Activated CD8-positive, alpha-beta memory T cell treated with anti-CD3 and anti-CD28 coated beads for 36 hours (primary cell): ENCODE data around the gene ATL1. TPM values are rescaled to one million over a fixed set of nuclear protein-coding genes. Genes with fewer than 3 reads are reported as not detected.
"Not testable (repeated sequence)": the region's sequence is repeated elsewhere in the genome, so short reads cannot be mapped to it uniquely, and the experiment has no call there.

Experiments
- CTCF ChIA-PET: fragments of 350-600 bp; sonication (Branson Sonifier 250); formaldehyde crosslinking; loops from one replicate; lab custom pipeline; 2021; ENCODE audit warnings: antibody characterized with exemption; lab: Charles Lee
- POLR2A ChIA-PET: fragments of 350-600 bp; sonication (Branson Sonifier 250); formaldehyde crosslinking; loops from one replicate; lab custom pipeline; 2021; ENCODE audit warnings: antibody characterized with exemption; lab: Charles Lee
- total RNA-seq, 2 experiments: library from RNA; stranded (reverse); gene quantifications; one replicate each; pipeline ENCODE4 v1.2.3, GENCODE V29; 2021

ATL1 gene
- total RNA-seq, 2 experiments from 2014 or later: 0.53 to 0.73 TPM

DNA sequence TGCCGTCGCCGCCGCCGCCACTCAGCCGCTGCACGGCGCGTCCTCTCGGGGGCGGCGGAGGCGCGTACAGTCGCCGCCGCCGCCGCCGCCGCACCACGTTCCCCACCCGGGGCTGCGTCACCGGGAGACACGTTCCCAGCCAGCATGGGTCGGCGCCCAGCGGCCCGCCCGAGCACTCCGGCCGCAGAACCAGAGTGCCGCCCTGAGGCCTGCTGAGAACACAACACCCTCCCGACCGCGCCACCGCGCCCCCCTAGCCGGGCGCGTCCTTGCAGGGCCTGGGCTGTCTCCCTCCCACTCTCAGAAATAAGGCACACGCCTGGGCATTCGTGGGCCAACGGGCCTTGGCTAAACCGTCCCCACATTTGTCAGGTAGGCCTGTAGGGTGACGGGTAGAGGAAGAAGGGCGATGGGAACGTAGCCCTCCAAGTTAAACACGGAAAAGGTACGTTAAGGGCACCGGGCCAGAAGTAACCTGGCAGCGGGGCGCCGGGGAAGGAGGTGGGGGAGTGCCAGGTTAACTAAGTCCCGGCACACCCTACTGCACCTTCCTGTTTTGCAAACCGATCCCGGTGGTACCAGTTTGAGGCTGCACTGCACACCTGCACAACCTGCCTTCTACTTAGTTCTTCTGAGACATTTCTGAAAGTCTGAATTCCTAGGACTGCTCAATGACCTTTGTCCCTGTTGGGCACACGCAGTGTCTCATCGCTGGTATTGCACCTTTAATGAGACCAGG, 27.3 kb upstream of the ATL1 start, which contains the start of gene MAP4K5:
MAP4K5 (minus strand) TSS at position 68 of the 739 bp plus-strand sequence. CDS start 520 bp downstream, outside the sequence.
- ChIA-PET CTCF (interaction anchor here (1.0 to 1.6 kb wide), 4 partner anchors 9 to 494 kb away, joined by 4 to 9 read pairs (median 6); no protein-coding TSS in a partner anchor), POLR2A (interaction anchor here (0.9 to 2.0 kb wide), 3 partner anchors 10 to 681 kb away, joined by 3 to 6 read pairs (median 3); partner anchors contain the start of gene DMAC2L)

DNA sequence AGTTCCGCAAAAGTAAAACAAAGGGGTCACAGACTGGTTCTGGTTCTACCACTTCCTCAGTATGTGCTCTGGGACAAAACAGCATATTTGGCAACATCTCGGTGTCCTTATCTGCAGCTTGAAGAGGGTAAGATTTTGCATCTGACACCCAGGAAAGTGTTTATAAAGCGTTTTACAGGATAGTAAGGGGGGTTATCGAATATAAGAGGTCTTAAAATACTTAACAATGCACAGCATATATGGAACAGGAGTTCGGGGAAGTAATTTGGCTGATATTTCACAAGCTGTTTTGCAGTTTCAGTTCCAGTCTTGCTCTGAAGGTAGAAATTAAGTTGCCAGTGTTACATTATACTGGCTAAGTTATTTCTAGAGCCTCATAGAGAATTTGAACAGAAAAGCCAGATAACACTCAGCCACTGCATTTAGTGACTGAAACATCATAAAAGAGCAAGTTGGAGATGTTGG, 26.7 kb upstream of the ATL1 start:
- POLR2A ChIA-PET: no interaction called here
- CTCF ChIA-PET: no interaction called here

DNA sequence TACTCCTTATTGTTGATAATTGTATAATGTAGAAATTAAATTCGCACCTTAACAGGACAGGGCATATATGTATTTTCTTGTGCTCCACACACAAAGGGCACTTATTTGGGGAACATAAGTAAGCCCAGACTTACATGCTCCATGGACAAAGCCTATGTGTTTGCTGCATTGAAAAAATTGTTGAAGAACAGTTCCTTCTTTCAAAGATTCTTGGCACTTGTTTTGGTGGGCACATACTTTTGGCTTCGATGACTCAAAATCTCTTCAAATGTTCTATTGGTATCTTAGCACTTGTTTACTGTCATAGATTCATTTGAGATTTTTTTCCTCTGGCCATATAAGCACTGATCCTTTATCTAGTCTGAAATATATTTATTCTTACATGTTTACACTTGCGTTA, 26.1 kb upstream of the ATL1 start:
- ChIA-PET CTCF (no interaction called here), POLR2A (no interaction called here)

DNA sequence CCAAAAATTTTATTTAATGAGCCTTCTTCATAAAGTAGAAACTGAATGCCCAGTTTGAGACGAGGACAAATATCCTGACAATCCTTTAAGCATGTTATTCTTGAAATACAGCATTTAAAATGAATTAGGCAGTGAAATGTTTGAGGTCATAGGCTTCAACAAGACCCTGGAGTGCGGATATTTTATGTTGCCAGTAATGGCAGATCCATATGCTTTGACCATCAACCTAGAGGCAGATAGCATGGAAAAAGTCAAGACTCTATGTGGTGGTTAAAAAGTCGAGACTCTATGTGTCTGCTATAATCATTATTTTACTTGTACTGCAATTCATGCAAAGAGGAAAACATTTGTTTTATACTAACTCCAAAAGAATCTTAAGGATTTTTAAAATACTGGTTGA, 25.5 kb upstream of the ATL1 start:
- POLR2A ChIA-PET: no interaction called here

DNA sequence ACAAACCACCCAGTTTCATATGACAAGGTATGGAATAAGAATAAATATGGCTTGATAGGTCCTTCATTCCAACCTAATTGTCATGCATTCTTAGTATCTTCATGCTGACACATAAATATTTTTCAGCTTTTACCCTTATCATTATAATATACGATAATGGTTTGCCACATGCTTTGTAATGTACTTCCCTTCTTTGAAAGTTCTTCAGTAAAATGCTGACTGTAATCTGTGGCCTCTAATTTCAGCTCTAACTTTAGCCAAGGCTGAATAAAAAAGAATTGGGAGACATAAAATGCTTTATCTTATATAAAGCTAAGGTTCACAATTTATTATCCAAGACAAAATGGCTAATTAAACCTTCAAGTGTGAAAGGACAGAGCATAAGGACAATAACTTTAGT, 24.9 kb upstream of the ATL1 start:
- POLR2A ChIA-PET: no interaction called here
- CTCF ChIA-PET: no interaction called here

More for the DNA sequence above, 25.5 kb upstream of the ATL1 start:
- CTCF ChIA-PET: no interaction called here

DNA sequence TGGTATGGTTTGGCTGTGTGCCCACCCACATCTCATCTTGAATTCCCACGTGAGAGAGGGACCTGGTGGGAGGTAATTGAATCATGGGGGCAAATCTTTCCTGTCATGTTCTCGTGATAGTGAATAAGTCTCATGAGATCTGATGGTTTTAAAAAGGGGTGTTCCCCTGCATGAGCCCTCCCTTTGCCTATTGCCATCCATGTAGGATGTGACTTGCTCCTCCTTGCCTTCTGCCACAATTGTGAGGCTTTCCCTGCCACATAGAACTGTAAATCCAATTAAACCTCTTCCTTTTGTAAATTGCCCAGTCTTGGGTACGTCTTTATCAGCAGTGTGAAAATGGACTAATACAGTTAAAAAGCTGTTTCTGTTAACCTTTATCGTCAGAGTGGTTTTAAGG, 21.9 kb upstream of the ATL1 start:
- CTCF ChIA-PET: interaction anchor here (1.7 kb wide), 1 partner anchor 323 kb away, joined by 4 read pairs; no protein-coding TSS in a partner anchor
- POLR2A ChIA-PET: not testable (repeated sequence)

DNA sequence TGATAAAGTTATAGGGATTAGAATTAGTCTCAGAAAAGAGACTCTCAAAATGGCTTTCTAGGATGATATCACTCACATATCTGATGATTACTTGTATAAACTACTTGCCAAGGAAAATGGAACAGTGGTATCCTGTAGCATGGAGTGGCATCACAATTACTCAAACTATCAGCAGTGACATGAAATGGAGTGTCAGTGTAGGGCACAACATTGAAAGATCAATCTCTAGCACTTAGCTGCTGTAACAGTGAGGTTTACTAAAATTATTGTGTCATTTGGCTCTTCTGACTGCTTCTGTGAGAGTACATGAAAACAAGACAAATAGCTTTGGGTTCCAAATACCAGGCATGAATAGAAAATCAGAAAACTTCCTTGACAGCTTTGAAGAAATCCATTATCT, 20.9 kb upstream of the ATL1 start:
- ChIA-PET CTCF (interaction anchor here (1.7 kb wide), 1 partner anchor 322 kb away, joined by 4 read pairs; no protein-coding TSS in a partner anchor), POLR2A (no interaction called here)

DNA sequence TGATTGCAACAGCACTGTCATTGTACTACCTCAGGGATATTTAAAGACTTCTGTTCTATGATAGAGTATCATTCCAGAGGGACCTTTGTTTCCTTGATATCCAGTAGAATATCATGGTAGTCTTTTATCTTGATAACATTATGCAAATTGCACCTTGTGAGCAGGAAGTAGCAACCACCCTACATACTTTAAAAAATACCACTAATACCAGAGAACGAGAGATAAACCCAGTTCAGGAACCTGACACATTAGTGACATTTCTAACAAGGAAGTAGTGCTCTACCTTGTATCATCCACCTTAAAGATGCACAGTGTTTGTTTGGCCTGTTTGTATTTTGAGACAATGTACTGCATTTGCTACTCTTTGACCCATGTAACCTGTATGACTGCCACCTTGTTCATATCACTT, 18.8 kb upstream of the ATL1 start:
- CTCF ChIA-PET: interaction anchor here (0.6 to 1.0 kb wide), 4 partner anchors 52 to 237 kb away, joined by 3 to 5 read pairs (median 3); no protein-coding TSS in a partner anchor
- POLR2A ChIA-PET: no interaction called here

DNA sequence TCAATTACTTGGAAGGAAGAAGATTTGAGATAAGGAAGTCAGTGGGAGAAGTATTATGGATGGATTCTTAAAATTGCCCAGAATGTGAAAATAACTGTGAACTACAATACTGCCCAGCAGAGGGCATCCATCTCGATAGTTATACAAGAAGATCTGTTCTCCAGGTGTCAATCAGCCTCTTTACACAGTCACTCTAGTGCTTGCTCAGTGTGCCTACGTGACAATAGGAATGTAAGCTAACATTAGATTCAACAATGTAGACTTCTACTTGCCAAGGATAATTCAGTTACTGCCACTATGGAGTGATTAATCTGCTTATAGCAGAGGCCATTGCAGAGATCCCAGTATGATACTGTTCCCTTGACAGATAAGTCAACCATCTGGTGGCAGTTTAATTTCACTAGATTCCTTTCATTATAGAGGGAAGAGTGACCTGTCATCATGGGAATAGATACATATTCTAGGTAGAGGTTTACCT, 17.0 kb upstream of the ATL1 start:
- ChIA-PET POLR2A (interaction anchor here (0.5 kb wide), 1 partner anchor 268 kb away, joined by 5 read pairs; no protein-coding TSS in a partner anchor), CTCF (interaction anchor here (0.6 to 2.5 kb wide), 7 partner anchors 54 to 905 kb away, joined by 3 to 15 read pairs (median 3); no protein-coding TSS in a partner anchor)

DNA sequence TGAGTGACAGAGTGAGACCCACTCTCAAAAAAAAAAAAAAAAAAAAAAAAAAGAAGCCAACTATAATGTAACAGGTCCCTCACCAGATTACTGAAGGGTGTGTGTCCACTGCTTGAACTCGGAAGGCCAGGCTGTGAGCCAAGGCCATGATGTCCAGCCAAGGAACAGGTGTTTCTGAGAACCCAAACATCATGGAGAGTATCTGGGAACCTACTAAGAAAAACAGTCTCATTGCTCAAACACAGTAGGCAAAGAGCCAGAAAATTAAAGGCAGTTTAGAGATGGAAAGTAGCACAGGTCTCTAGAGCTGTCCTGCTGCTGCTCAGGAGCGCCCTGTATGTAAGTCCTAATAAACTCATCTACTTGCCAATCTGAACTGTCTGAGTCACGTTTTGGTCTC, 15.0 kb upstream of the ATL1 start:
- ChIA-PET CTCF (interaction anchor here (0.6 kb wide), 2 partner anchors 72 to 111 kb away, joined by 3 to 5 read pairs; no protein-coding TSS in a partner anchor), POLR2A (no interaction called here)

DNA sequence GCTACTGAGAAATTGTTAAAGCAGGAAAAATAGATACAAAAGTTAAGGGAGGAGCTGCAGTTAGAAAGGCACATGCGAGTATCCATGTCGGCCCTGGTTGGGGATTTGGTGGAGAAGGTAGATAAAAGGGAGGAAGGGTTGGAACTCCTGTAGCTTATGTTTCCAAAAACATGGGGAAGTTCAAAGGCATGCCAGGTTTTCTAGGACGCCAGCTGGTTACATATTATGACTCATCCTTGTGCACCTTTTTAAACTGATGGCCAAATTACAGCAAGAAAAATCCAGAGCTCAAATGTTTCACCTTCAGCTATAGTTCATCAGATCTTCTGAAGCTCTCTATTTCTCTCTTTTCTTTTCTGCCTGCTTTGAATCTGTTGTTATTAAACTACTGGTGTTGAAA, 14.3 kb upstream of the ATL1 start:
- ChIA-PET POLR2A (no interaction called here), CTCF (no interaction called here)

DNA sequence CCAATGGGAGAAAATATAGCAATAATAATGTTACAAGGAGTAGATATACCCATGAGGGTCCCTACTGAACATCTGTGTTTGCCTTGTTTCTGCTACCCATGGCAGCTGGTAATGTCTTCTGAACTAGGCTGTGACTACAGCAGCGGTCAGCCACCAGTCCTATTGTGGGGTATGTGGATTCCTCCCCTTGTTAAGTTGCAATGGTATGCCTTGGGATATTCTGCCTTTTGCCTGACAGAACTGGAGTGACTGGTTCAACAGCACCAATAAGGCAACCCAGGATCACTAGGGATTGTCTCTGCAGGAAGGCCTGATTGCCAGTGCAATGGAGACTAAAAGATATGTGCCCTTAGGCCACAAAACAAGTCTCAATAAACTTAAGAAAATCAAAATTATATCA, 9.7 kb upstream of the ATL1 start:
- POLR2A ChIA-PET: no interaction called here
- CTCF ChIA-PET: no interaction called here

DNA sequence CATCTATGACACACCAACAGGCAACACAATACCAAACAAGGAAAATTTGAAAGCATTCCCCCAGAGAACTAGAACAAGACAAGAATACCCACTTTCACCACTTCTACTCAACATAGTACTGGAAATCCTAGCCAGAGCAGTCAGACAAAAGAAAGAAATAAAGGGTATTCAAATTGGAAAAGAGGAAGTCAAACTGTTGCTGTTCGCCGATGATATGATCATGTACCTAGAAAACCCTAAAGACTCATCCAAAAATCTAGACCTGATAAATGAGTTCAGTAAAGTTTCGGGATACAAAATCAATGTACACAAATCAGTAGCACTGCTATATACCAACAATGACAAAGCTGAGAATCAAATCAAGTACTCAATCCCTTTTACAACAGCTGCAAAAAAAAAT, 8.1 kb upstream of the ATL1 start:
- CTCF ChIA-PET: no interaction called here
- POLR2A ChIA-PET: no interaction called here

DNA sequence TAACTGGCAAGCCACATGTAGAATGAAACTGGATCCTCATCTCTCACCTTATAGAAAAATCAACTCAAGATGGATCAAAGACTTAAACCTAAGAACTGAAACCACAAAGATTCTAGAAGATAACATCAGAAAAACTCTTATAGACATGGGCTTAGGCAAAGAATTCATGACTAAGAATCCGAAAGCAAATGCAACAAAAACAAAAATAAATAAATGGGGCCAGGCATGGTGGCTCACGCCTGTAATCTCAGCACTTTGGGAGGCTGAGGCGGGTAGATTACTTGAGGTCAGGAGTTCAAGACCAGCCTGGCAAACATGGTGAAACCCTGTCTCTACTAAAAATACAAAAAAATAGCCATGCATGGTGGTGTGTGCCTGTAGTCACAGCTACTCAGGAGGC, 7.1 kb upstream of the ATL1 start:
- POLR2A ChIA-PET, CTCF ChIA-PET: not testable (repeated sequence)

DNA sequence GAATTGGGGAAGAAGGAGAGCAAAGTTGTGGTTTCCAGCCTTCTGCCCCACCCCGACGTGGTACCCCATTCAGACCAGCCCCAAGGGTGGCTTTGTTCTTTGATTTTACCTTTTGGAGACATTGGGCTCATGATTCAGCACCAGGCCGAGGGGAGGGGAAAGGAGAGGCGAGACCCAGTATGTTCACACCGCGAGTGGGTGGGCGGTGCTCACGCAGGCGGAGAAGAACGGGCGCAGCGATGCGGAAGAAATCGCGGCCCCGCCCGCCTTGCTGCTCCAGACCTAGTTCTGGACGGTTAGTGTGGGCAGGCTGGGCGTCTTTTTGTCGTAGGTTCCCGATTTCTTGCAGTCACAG, 963 bp downstream of the ATL1 start:
- ChIA-PET CTCF (no interaction called here), POLR2A (no interaction called here)

DNA sequence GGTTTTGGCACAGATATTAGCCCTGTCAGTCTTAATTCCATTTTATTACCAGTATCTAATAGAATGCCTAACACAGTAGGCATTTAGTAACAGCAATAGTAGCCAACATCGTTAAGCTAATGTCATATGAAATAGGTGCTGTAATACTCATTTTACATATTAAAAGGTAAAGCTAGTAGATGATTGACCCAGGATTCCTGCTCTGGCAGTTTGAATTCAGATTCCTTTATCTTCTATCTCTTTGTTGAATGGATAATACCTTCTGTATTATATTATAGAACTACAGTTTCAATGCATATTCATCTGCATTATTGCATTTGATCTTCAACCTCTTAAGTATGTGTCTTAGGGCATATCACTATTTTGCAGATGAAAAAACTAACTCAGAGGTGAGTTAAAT, 2.9 kb downstream of the ATL1 start:
- ChIA-PET POLR2A (no interaction called here), CTCF (no interaction called here)

DNA sequence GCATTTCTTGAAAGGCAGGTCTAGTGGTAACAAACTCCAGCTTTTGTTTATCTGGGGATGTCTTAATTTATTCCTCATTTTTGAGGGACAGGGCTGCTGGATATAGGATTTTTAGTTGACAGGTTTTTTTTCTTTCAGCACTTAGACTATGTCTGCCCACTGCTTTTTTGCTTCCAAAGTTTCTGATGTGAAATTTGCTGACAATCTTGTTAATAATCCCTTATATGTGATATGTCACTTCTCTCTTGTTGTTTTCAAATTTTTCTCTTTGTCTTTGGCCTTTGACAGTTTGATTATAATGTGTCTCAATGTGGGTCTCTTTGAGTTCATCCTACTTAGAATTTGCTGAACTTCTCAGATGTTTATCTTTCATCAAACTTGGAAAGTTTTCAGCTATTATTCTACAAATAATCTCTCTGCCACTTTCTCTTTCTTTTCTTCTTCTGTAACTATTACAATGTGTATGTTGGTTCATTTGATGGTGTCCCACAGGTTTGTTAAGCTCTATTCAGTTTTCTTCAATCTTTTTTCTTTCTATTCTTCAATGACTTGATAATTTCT, 9.8 kb downstream of the ATL1 start:
- ChIA-PET CTCF (interaction anchor here (0.7 kb wide), 1 partner anchor 513 kb away, joined by 3 read pairs; no protein-coding TSS in a partner anchor), POLR2A (no interaction called here)

DNA sequence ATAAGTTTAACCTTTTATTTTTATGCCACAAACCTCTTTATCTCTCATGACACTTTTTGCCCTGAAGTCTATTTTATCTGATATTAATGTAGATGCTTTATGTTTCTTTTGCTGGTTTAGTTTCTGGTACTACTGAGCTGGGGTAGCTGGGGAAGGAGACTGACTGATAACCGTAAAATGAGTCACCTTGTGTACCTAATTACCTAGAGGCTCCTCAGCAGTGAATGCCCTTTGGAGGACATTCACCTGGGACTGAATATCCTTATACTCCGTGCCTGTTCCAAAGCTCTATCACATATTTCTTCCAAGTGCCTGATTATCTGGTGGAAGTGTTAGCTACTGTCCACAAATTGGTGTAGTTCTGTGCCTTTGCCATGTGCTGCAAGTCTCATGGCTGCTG, 13.9 kb downstream of the ATL1 start:
- ChIA-PET POLR2A (no interaction called here), CTCF (no interaction called here)

DNA sequence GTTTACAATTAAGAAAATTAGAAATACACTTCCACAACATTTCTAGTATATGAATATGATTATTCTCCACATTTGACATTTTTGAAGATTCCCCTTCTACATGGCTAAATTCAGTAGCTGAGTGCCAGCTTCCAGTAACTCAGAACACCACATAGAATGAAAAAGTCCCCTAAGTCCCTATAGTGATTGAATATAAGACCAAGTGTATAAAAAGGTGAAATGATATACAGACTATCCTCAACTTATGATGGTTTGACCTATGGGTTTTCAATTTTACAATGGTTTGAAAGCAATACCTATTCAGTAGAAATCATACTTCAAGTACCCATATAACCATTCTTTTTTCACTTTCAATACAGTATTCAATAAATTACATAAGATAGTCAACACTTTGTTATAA, 15.8 kb downstream of the ATL1 start:
- CTCF ChIA-PET: interaction anchor here (0.6 kb wide), 1 partner anchor 281 kb away, joined by 3 read pairs; no protein-coding TSS in a partner anchor
- POLR2A ChIA-PET: no interaction called here

DNA sequence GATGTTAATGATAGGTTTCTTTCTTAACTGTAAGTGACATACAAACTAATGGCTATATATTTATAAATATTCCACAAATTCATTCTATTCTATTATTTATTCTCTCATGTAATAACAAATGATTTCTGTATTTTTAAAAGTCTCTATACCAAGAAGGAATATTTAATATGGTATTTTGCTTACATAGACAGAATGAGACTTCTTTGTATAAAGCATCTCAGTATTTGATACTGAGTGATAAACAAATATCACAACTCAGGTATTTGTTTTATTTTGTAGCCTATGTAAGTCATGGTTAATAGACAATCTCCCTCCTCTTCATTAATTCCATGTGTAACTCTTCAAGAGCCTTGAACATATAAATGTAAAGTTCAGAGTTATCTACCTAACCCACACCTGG, 18.0 kb downstream of the ATL1 start:
- CTCF ChIA-PET: no interaction called here
- POLR2A ChIA-PET: no interaction called here
